Measurements from ENCODE around the gene FAM81A.

GRCh38 chr15:59446232-59446957, 8.4 kb downstream of the FAM81A start:
- TF ChIP-seq, protein P1, sequence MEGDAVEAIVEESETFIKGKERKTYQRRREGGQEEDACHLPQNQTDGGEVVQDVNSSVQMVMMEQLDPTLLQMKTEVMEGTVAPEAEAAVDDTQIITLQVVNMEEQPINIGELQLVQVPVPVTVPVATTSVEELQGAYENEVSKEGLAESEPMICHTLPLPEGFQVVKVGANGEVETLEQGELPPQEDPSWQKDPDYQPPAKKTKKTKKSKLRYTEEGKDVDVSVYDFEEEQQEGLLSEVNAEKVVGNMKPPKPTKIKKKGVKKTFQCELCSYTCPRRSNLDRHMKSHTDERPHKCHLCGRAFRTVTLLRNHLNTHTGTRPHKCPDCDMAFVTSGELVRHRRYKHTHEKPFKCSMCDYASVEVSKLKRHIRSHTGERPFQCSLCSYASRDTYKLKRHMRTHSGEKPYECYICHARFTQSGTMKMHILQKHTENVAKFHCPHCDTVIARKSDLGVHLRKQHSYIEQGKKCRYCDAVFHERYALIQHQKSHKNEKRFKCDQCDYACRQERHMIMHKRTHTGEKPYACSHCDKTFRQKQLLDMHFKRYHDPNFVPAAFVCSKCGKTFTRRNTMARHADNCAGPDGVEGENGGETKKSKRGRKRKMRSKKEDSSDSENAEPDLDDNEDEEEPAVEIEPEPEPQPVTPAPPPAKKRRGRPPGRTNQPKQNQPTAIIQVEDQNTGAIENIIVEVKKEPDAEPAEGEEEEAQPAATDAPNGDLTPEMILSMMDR (IDR thresholded peaks at IDR 0.05): no peak
- no peak for TF ChIP-seq POLR2A (IDR thresholded peaks at IDR 0.05)
